NCI-H345 treated with DMSO at 0.1 percent for 48 hours (cell line): ENCODE data around the gene CDC42EP4.

ENCODE experiments used
- DNase-seq: peaks from one replicate; lab custom pipeline; 2025; ENCODE audit not compliant: unreplicated experiment; lab: John Stamatoyannopoulos, UW

Gene CDC42EP4

GRCh38 chr17:73311781-73312641 lies at the start of gene CDC42EP4:
Gene CDC42EP4, minus strand, starts transcription at chr17:73312001. Its CDS starts 25,501 bp downstream, at chr17:73286500.
- DNase-seq = peak; percentile 93

GRCh38 chr17:73360961-73361761 lies 49.4 kb upstream of the CDC42EP4 start:
- DNase-seq = no peak

GRCh38 chr17:73359987-73360410 lies 48.2 kb upstream of the CDC42EP4 start:
- DNase-seq = no peak

- no peak for DNase-seq
Measured at GRCh38 chr17:73359352-73359751, 47.6 kb upstream of the CDC42EP4 start.

- no peak for DNase-seq
Measured at GRCh38 chr17:73358668-73359067, 46.9 kb upstream of the CDC42EP4 start.

- no peak for DNase-seq
Measured at GRCh38 chr17:73357981-73358380, 46.2 kb upstream of the CDC42EP4 start.

GRCh38 chr17:73357318-73357717 lies 45.5 kb upstream of the CDC42EP4 start:
- DNase-seq = no peak

GRCh38 chr17:73356561-73357170 lies 44.9 kb upstream of the CDC42EP4 start:
- DNase-seq = no peak

GRCh38 chr17:73354423-73355284 lies 42.9 kb upstream of the CDC42EP4 start:
- DNase-seq = no peak

- DNase-seq = no peak
Measured at GRCh38 chr17:73352261-73352660, 40.5 kb upstream of the CDC42EP4 start.

- no peak for DNase-seq
Measured at GRCh38 chr17:73351764-73352163, 40.0 kb upstream of the CDC42EP4 start.

GRCh38 chr17:73350864-73351263 lies 39.1 kb upstream of the CDC42EP4 start:
- no peak for DNase-seq

- no peak for DNase-seq
Measured at GRCh38 chr17:73349647-73350046, 37.8 kb upstream of the CDC42EP4 start.

- DNase-seq = no peak
Measured at GRCh38 chr17:73349138-73349537, 37.3 kb upstream of the CDC42EP4 start.

- no peak for DNase-seq
Measured at GRCh38 chr17:73348829-73349095, 37.0 kb upstream of the CDC42EP4 start.

- DNase-seq = no peak
Measured at GRCh38 chr17:73348018-73348828, 36.4 kb upstream of the CDC42EP4 start.

- no peak for DNase-seq
Measured at GRCh38 chr17:73347351-73347750, 35.5 kb upstream of the CDC42EP4 start.

GRCh38 chr17:73346501-73347162 lies 34.8 kb upstream of the CDC42EP4 start:
- DNase-seq = no peak

GRCh38 chr17:73343739-73344454 lies 32.1 kb upstream of the CDC42EP4 start:
- no peak for DNase-seq
